WERI-Rb-1 (cell line): ENCODE results near the gene ARAF.

Source experiments
- DNase-seq: peaks from one replicate; pipeline ENCODE4 v3.0.0-alpha.2; 2020
- H3K27ac ChIP-seq: fragments of 250-450 bp; sonication (Bioruptor Pico); 2 replicates; pipeline ENCODE4 v1.5.1; 2020; ENCODE audit warnings: mild to moderate bottlenecking, moderate library complexity
- H3K27me3 ChIP-seq: fragments of 250-450 bp; sonication (Bioruptor Pico); 2 replicates; pipeline ENCODE4 v1.5.1; 2021; ENCODE audit warnings: mild to moderate bottlenecking, low read depth, moderate library complexity; ENCODE audit not compliant: insufficient read depth, severe bottlenecking
- H3K36me3 ChIP-seq: fragments of 250-450 bp; sonication (Bioruptor Pico); 2 replicates; pipeline ENCODE4 v1.5.1; 2020; ENCODE audit warnings: mild to moderate bottlenecking, moderate library complexity
- H3K4me3 ChIP-seq: 2 replicates; pipeline ENCODE4 v1.5.1; 2011; ENCODE audit warnings: low read depth, mild to moderate bottlenecking, control low read depth, low read length
- H3K9me3 ChIP-seq: fragments of 250-450 bp; sonication (Bioruptor Pico); 2 replicates; pipeline ENCODE4 v1.5.1; 2021; ENCODE audit warnings: mild to moderate bottlenecking, moderate library complexity; ENCODE audit not compliant: severe bottlenecking
- TF ChIP-seq, protein P1 (sequence below): IDR thresholded peaks from 2 replicates; pipeline ENCODE4 v1.5.1; 2011; ENCODE audit warnings: low read depth, mild to moderate bottlenecking, control low read depth, inconsistent platforms, low read length

The ARAF gene

GRCh38 chrX:47523297-47523696 lies 37.7 kb upstream of the ARAF start:
- Histone ChIP-seq H3K9me3 (no peaks in the 10 kb centered on the region), H3K27me3 (peaks cover 25% of the 10 kb centered on the region), H3K36me3 (no peaks in the 10 kb centered on the region), H3K27ac (no peak overlapping the region), H3K4me3 (peak overlapping the region; percentile 53)
- peak; percentile 71 for DNase-seq
- TF ChIP-seq, protein P1, sequence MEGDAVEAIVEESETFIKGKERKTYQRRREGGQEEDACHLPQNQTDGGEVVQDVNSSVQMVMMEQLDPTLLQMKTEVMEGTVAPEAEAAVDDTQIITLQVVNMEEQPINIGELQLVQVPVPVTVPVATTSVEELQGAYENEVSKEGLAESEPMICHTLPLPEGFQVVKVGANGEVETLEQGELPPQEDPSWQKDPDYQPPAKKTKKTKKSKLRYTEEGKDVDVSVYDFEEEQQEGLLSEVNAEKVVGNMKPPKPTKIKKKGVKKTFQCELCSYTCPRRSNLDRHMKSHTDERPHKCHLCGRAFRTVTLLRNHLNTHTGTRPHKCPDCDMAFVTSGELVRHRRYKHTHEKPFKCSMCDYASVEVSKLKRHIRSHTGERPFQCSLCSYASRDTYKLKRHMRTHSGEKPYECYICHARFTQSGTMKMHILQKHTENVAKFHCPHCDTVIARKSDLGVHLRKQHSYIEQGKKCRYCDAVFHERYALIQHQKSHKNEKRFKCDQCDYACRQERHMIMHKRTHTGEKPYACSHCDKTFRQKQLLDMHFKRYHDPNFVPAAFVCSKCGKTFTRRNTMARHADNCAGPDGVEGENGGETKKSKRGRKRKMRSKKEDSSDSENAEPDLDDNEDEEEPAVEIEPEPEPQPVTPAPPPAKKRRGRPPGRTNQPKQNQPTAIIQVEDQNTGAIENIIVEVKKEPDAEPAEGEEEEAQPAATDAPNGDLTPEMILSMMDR = peak; percentile 90

GRCh38 chrX:47523713-47524166 lies 37.3 kb upstream of the ARAF start:
- DNase-seq = no peak
- TF ChIP-seq, protein P1 = no peak
- Histone ChIP-seq H3K9me3 (no peaks in the 10 kb centered on the region), H3K36me3 (no peaks in the 10 kb centered on the region), H3K4me3 (peak overlapping the region; percentile 53), H3K27ac (no peak overlapping the region), H3K27me3 (peaks cover 25% of the 10 kb centered on the region)

- H3K4me3 ChIP-seq = no peak overlapping the region
- DNase-seq = no peak
- no peaks in the 10 kb centered on the region for H3K9me3 ChIP-seq
- H3K27me3 ChIP-seq = peaks cover 2% of the 10 kb centered on the region
- no peak overlapping the region for H3K27ac ChIP-seq
- H3K36me3 ChIP-seq = no peaks in the 10 kb centered on the region
- TF ChIP-seq, protein P1 = no peak
Measured at GRCh38 chrX:47529548-47529947, 31.5 kb upstream of the ARAF start.

DNA sequence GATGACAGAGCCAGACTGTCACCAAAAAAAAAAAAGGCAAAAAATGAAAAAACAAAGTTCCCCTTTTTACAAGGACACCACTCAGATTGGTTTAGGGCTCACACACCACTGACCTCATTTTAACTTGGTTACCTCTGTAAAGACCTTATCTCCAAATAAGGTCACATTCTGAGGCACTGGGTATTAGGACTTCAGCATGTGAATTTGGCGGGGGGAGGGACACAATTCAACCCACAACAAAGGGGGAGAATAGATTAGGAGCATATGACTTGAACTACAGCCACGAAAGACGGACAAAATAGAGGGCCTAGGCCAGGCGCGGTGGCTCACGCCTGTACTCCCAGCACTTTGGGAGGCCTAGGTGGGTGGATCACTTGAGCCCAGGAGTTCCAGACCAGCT lies 31.0 kb upstream of the ARAF start:
- TF ChIP-seq, protein P1 = no peak
- Histone ChIP-seq H3K9me3 (no peaks in the 10 kb centered on the region), H3K4me3 (no peak overlapping the region), H3K27me3 (peaks cover 2% of the 10 kb centered on the region), H3K36me3 (no peaks in the 10 kb centered on the region), H3K27ac (no peak overlapping the region)
- DNase-seq = no peak

- Histone ChIP-seq H3K9me3 (no peaks in the 10 kb centered on the region), H3K36me3 (no peaks in the 10 kb centered on the region), H3K27ac (no peak overlapping the region), H3K4me3 (no peak overlapping the region), H3K27me3 (peaks cover 4% of the 10 kb centered on the region)
- no peak for DNase-seq
- TF ChIP-seq, protein P1 = no peak
Measured at GRCh38 chrX:47539860-47540259, 21.1 kb upstream of the ARAF start.
